Keratinocyte (primary cell): Measurements from ENCODE around the gene C11orf58. TPM values are rescaled to one million over a fixed set of nuclear protein-coding genes. Genes with fewer than 3 reads are reported as not detected.

Experiments used
- DNase-seq: peaks from one replicate; pipeline ENCODE4 v3.0.0-alpha.2; 2011; ENCODE audit warnings: low read depth, missing footprints, low spot score
- FAIRE-seq: peaks from 2 replicates; lab custom pipeline; 2011; peaks lifted over from hg19 to GRCh38; lab: Jason Lieb, UNC
- H2AFZ ChIP-seq: 2 replicates; pipeline ENCODE4 v1.6.0; 2012; ENCODE audit warnings: low read length, control low read depth, inconsistent platforms; ENCODE audit not compliant: control insufficient read depth
- H3K27ac ChIP-seq: 2 replicates; pipeline ENCODE4 v1.5.1; 2011; ENCODE audit warnings: low read length; ENCODE audit not compliant: control insufficient read depth, insufficient read depth
- H3K27me3 ChIP-seq: 3 replicates; pipeline ENCODE4 v1.6.0; 2011; ENCODE audit warnings: low read length; ENCODE audit not compliant: control insufficient read depth, insufficient read depth; ENCODE audit errors: extremely low read depth
- H3K36me3 ChIP-seq, 2 experiments: 2 replicates in 1 of 2; 3 replicates in 1 of 2; pipeline ENCODE4 v1.5.1; 2011; ENCODE audit warnings: low read length in 2 of 2, mild to moderate bottlenecking in 1 of 2; ENCODE audit not compliant: control insufficient read depth in 2 of 2, insufficient read depth in 2 of 2; ENCODE audit errors: extremely low read depth in 1 of 2
- H3K4me1 ChIP-seq: 3 replicates; pipeline ENCODE4 v1.5.1; 2011; ENCODE audit warnings: low read length; ENCODE audit not compliant: control insufficient read depth, insufficient read depth; ENCODE audit errors: extremely low read depth
- H3K4me2 ChIP-seq: 3 replicates; pipeline ENCODE4 v1.6.0; 2011; ENCODE audit warnings: low read depth, low read length; ENCODE audit not compliant: control insufficient read depth, insufficient read depth; ENCODE audit errors: extremely low read depth
- H3K4me3 ChIP-seq, 3 experiments: fragments of 200-600 bp in 1 of 3; sonication (generic) in 1 of 3; 2 replicates in 2 of 3; 3 replicates in 1 of 3; pipeline ENCODE4 v1.5.1; 2011 to 2016; ENCODE audit warnings: low read length in 3 of 3, mild to moderate bottlenecking in 3 of 3, control low read depth in 2 of 3, inconsistent platforms in 1 of 3, low read depth in 1 of 3, mixed read lengths in 1 of 3, mixed run types in 1 of 3, moderate library complexity in 1 of 3; ENCODE audit not compliant: control insufficient read depth in 2 of 3, insufficient read depth in 2 of 3; ENCODE audit errors: extremely low read depth in 1 of 3
- H3K79me2 ChIP-seq: 2 replicates; pipeline ENCODE4 v1.6.0; 2012; ENCODE audit warnings: low read length; ENCODE audit not compliant: control insufficient read depth, insufficient read depth
- H3K9ac ChIP-seq: 3 replicates; pipeline ENCODE4 v1.6.0; 2011; ENCODE audit warnings: low read length; ENCODE audit not compliant: control insufficient read depth, insufficient read depth; ENCODE audit errors: extremely low read depth
- H3K9me1 ChIP-seq: 3 replicates; pipeline ENCODE4 v1.6.0; 2011; ENCODE audit warnings: low read length; ENCODE audit not compliant: control insufficient read depth, insufficient read depth; ENCODE audit errors: extremely low read depth
- H3K9me3 ChIP-seq: 2 replicates; pipeline ENCODE4 v1.5.1; 2012; ENCODE audit warnings: low read depth, low read length; ENCODE audit not compliant: control insufficient read depth
- H4K20me1 ChIP-seq: 3 replicates; pipeline ENCODE4 v1.6.0; 2011; ENCODE audit warnings: low read length; ENCODE audit not compliant: control insufficient read depth, insufficient read depth; ENCODE audit errors: extremely low read depth
- EZH2 ChIP-seq: IDR thresholded peaks from one replicate; pipeline ENCODE4 v1.6.1; 2012; ENCODE audit warnings: inconsistent platforms, mild to moderate bottlenecking, low read length, moderate library complexity
- dilution Hi-C: fragments of 300-500 bp; cut with MboI; formaldehyde crosslinking; loops from one replicate; pipeline ENCODE4 v1.7.0; 2020; ENCODE audit warnings: low sequenced_read_pairs; ENCODE audit not compliant: extremely low pct_ligation_motif_present
- polyA plus RNA-seq, 5 experiments: library from polyadenylated mRNA; depleted of rRNA in 3 of 5; stranded (reverse) in 3 of 5; stranded (forward) in 1 of 5; unstranded in 1 of 5; fragments of >200 nt; gene quantifications; 1 replicate in 1 of 5; 2 replicates in 3 of 5; 3 replicates in 1 of 5; pipeline versions ENCODE4 v1.2.1 to v1.2.3, GENCODE V29; 2011 to 2012; ENCODE audit warnings: missing spikeins in 2 of 5, low read depth in 1 of 5, low replicate concordance in 1 of 5
- TF ChIP-seq, protein P1 (sequence below), 3 experiments: IDR thresholded peaks in 1 of 3; conservative IDR thresholded peaks in 1 of 3; optimal IDR thresholded peaks in 1 of 3; 2 replicates in 2 of 3; 3 replicates in 1 of 3; pipeline versions ENCODE3 to v1.5.1; 2011; ENCODE audit warnings: low read length in 3 of 3, mild to moderate bottlenecking in 3 of 3, moderate library complexity in 2 of 3, control low read depth in 1 of 3, inconsistent platforms in 1 of 3; ENCODE audit not compliant: insufficient read depth in 2 of 3; ENCODE audit errors: extremely low read depth in 1 of 3

Gene C11orf58
- polyA plus RNA-seq, 1 donor (not counting 4 experiments of a cell fraction or from before 2014, with no cell fraction given), result 166 TPM

DNA sequence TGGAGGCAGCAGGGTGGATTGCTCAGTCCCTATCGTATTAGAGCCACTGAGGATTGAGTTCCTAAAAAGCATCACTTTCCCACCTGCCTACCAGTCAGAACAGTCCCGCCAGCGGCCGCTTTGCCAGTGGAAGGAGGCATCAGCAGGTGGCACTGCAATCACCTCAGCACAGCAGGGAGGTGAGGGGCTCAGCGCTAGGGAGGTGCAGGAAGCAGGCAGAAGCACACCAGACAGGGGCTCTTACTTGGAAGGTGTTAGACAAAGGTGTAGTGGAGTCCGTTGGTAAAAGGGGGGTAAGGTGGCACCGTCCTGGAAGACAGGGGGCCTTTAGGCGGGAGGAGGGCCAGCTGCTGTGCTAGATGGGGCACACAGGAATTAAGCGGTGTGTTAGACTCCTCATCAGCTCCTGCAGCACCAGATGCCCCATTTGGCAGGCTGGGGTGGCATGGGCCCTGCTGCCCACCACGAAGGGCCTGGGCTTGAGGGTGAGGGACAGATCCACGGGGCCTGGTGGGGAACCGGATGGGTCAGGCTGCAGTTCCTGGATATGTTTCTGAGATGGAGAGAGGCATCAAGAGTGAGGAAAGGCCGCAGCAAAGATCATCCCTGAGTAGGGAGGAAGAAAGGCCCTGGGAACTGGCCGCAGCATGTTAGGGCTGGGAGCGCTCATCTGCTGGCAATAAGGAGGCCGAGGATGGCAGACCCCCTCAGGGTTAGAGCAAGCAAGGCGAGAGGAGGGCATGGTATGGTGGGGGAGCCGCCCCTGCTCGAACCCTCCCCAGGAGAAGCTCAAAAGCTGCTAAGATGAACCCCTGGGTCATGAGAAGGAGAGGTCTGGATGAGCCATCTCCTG, 42.5 kb downstream of the C11orf58 start:
- H3K9ac ChIP-seq, result no peak overlapping the region
- no peak for FAIRE-seq

GRCh38 chr11:16781936-16782919, 43.8 kb downstream of the C11orf58 start:
- Histone ChIP-seq H3K4me1 (peaks cover 15% of the 10 kb centered on the region), H2AFZ (no peak overlapping the region), H3K27ac (no peak overlapping the region), H3K9me3 (no peaks in the 10 kb centered on the region), H3K4me2 (no peak overlapping the region), H3K27me3 (no peaks in the 10 kb centered on the region), H3K9ac (no peak overlapping the region), H4K20me1 (no peaks in the 10 kb centered on the region), H3K9me1 (no peaks in the 10 kb centered on the region), H3K79me2 (no peaks in the 10 kb centered on the region), H3K36me3 (no peaks in the 10 kb centered on the region), H3K4me3 (no peak overlapping the region)
- TF ChIP-seq, protein P1, sequence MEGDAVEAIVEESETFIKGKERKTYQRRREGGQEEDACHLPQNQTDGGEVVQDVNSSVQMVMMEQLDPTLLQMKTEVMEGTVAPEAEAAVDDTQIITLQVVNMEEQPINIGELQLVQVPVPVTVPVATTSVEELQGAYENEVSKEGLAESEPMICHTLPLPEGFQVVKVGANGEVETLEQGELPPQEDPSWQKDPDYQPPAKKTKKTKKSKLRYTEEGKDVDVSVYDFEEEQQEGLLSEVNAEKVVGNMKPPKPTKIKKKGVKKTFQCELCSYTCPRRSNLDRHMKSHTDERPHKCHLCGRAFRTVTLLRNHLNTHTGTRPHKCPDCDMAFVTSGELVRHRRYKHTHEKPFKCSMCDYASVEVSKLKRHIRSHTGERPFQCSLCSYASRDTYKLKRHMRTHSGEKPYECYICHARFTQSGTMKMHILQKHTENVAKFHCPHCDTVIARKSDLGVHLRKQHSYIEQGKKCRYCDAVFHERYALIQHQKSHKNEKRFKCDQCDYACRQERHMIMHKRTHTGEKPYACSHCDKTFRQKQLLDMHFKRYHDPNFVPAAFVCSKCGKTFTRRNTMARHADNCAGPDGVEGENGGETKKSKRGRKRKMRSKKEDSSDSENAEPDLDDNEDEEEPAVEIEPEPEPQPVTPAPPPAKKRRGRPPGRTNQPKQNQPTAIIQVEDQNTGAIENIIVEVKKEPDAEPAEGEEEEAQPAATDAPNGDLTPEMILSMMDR (optimal IDR thresholded peaks at IDR 0.05 in 1 of 3, IDR thresholded peaks at IDR 0.05 in 1 of 3, conservative IDR thresholded peaks at IDR 0.05 in 1 of 3; ENCODE audit: extremely low read depth in 1 of 3, insufficient read depth in 2 of 3, low read length in 3 of 3), result no peak
- TF ChIP-seq EZH2, result no peak
- dilution Hi-C loops, result no loop called here
- FAIRE-seq, result no peak
- no peak for DNase-seq

More for the DNA sequence above, 42.5 kb downstream of the C11orf58 start:
- no peaks in the 10 kb centered on the region for H3K9me3 ChIP-seq
- DNase-seq, result no peak
- H3K27me3 ChIP-seq, result no peaks in the 10 kb centered on the region
- no peaks in the 10 kb centered on the region for H3K9me1 ChIP-seq
- H3K4me2 ChIP-seq, result no peak overlapping the region
- H3K79me2 ChIP-seq, result no peaks in the 10 kb centered on the region
- H3K4me3 ChIP-seq, result no peak overlapping the region
- H2AFZ ChIP-seq, result no peak overlapping the region
- no peak overlapping the region for H3K27ac ChIP-seq
- H3K4me1 ChIP-seq, result peaks cover 17% of the 10 kb centered on the region
- TF ChIP-seq, protein P1 (optimal IDR thresholded peaks at IDR 0.05 in 1 of 3, IDR thresholded peaks at IDR 0.05 in 1 of 3, conservative IDR thresholded peaks at IDR 0.05 in 1 of 3; ENCODE audit: extremely low read depth in 1 of 3, insufficient read depth in 2 of 3, low read length in 3 of 3), result peak in 1 of 3 experiments; percentile 11
- TF ChIP-seq EZH2, result no peak
- no peaks in the 10 kb centered on the region for H4K20me1 ChIP-seq
- H3K36me3 ChIP-seq, result no peaks in the 10 kb centered on the region
- dilution Hi-C loops, result no loop called here
